OCI-M1 (cell line): Measurements from ENCODE around the gene MTA3.

Source experiments
- DNase-seq: peaks from one replicate; lab custom pipeline; 2025; lab: John Stamatoyannopoulos, UW

MTA3 gene

GRCh38 chr2:42762823-42763804 lies 194.7 kb downstream of the MTA3 start:
- DNase-seq: no peak

DNA sequence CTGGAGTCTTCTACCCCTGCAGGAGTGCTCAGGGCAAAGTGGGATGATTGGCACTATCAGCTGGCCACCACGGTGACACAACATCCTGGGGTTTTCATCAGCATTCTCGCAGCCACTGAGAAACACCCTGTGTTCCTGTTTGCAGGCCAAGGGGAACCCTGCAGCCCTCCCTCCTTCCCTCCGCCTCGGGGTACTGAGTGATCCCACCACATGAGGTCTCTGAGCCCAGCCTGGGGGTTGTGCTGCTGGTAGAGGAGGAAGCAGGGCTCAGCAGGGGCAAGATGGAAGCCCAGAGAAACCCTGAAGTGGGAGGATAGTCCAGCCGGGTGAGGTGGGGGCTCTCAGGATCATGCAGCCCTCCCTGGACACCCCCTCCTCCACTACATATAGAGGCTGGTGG lies 195.7 kb downstream of the MTA3 start, which contains the start of gene OXER1:
OXER1 (minus strand) TSS at position 40 of the 400 bp plus-strand sequence. CDS start 73 bp downstream, outside the sequence.
- no peak for DNase-seq

DNA sequence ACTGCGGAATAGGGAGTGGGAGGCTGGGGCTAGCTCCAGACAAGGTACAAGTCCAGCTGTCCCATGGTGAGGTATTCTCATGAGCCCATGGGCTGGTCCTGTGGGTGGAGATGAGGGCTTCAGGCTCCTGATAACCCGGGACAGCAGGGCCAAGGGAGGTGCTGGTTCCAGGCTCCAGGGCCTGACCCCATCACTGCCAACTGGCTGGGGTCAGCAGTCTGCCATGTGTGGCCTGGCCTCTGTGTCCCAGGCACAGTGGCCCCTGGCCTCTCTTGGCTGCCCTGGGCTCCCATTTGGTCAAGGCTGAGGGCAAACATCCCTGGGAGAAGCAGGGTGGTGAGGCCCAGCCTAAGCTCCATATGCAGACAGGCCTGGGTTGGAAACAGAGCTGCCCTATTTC lies 196.5 kb downstream of the MTA3 start:
- no peak for DNase-seq

GRCh38 chr2:42765686-42766085 lies 197.3 kb downstream of the MTA3 start:
- DNase-seq: no peak

DNA sequence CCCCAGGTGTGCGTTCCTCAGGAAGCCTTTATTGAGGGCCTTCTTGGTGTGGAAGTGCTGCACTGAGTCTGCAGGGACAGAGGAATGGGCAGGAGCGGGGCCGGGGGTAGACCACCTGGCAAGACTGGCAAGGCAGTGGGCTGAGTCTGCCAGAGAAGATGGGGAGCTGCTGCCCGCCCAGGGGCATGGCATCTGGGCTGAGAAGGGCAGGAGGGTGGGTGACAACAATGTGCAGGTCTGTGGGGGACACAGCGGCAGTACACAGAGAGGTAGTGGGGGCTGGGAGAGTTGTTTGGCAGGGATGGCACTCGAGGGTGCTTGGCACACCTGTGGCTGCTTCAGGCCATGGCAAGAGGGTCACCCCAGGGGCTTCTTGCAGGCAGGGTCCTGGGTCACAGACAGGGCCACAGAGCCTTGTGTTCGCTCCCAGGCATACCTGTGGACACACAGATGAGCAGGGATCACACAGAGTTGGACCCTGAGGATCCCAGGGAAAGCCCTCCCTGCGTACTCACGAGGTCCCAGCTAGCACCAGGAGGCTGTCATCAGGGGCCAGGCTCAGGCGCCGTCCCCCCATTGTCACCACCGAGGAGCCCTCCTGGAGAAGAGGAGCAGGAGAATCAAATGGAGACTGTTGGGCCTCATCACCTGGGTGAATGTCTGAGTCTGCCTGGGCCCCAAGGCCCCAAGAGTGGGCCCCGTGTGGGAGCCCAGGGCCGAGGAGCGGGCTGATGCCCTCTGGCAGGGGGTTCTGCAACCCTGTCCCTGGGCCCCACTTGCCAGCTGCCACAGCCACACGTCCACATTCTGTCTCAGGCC lies 198.9 kb downstream of the MTA3 start:
- DNase-seq: no peak

DNA sequence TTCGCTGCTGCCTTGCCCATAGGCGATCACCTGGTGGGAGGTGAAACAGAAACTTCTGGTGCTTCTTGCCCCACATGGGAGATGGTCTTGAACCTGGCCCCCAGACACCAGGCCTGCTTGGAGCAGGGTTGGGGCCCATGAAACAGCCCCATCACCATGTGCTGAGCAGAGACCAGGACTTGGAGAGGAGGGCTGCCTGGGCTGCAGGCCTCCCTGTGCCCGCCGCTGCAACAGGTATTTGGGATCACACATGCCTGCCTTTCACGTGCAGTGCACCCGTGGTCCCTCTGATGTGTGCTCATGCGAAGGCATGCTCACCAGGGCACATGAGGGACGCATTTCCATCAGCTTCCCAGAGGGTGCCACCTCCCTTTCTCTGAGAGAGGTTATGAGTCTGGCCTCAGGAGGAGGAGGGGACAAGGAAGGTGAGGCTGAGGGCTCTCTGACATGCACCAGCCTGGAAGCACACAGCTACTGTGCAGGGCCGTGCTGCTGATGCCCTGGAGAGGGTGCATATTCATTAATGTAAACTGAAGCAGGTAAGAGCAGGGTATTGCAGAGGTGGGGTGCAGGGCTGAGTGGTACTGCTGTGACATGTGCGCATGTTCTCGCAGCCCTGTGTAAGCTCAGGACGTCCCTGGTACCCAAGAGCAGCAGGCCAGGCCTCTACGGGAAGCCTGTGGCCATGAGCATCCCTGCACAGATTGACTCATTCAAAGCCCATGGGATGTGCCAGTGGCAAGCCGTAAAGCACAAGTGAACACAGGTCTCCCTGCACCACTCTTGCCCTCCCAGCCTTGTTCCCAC lies 199.7 kb downstream of the MTA3 start:
- DNase-seq: no peak

DNA sequence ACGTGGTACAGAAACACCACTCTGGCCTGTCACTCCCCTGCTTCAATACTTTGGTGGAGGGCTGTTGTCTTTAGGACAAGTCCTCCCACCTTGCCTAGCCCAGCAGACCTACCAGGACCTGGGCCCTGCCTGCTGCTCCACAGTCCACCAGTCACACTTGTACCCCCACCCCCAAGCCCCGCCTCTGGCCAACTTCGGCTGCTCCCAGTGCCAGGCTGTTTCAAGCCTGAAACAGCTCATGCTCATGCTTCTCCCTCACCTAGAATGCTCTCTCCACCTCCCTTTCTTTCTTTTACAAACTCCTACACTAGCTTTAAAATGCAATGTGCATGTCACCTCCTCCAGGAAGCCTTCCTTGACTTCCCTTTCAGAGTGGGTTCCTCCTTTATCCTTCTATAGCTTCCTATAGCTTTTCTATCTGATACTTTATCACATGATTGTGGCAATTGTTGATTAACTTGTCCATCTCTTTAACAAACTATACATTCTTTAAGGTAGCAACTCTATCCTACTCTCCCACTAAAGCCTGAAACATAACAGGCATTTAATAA lies 200.3 kb downstream of the MTA3 start:
- DNase-seq: no peak

DNA sequence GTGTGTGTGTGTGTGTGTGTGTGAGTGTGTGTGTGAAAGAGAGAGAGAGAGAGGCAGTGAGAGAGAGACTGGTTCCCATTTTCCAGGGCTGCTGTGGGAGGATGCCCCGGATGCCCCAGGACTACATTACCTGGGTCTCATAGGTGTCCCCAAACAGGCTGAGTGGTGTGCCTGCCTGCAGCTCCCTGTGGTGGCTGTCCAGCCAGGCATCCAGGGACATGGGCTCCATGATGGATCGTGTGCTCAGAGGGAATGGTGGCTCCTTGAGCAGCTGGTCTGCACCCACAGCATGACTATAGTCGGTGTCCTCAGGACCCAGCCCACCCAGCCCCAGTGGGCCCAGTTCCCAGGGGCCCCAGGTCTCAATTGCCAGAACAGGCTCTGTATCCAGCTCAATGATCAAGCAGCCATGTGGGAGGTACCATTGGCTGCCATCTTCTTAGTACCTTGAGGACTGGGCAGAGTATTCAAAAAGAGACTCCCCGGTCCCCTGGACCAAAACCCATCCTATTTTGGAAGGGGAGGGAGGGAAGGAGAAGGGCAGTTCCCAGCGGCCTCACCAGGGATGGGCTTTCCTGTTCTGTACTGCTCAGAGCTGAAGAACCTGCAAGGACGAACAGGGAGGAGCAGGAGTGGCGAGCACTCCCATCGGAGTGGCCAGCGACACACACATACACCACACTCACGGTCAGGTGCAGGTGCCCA lies 201.3 kb downstream of the MTA3 start:
- no peak for DNase-seq

DNA sequence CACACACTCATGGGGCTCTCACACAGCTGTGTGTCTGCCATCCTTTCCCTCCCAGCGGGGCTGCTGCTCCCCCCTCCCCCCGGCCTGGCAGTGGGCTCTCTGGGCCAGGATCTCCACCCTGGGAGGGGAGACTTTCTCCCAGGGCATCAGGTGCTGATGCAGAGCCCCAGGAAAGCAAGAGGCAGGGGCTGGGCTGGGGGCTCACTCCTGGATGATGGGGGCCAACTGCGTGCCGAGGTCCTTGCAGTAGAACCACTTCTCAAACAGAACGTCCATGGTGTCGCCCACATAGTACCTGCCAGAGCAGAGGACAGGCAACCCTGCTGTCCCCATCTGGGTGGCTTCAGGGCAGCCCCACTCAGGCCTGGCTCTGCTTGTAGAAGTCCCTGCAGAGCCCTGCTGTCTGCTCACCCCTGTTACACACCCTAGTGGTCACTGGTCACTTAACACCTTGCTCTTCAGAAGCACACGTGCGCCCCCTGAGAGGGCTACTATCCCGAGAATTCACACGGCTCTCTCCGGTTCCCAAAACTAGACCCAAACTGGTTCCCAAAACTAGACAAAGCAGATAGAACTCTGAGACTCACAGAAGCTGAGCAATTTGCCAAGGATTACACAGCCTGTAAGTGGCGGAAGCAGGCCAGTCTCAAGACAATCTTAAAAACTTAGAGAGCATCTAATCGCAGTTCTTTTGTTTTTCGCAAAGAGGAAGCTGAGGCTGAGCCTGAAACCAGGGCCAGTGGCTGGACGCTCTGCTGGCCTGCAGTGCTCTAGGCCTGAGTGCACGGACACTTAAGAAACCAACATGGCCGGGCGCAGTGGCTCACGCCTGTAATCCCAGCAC lies 202.1 kb downstream of the MTA3 start:
- DNase-seq: peak; percentile 82

- DNase-seq: no peak
Observed at GRCh38 chr2:42771546-42772153, 203.2 kb downstream of the MTA3 start.

DNA sequence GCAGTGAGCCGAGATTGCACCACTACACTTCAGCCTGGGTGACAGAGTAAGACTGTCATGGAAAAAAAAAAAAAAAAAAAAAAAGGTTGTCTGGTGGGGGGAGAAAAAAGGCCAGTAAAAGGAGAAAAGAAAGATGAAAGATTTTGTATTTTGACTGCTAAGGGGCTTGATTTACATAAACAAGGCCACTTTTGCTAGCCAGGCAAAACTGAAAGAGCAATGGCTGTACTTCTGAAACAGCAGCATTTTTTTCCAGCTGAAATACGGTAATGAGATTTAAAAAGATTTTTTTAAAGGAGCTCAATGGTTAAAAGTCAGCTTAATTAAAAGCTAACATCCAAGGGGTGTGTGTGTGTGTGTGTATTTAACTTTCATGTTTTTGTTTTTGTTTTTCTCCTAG lies 206.8 kb downstream of the MTA3 start:
- DNase-seq: peak; percentile 8

- DNase-seq: peak; percentile 33
Observed at GRCh38 chr2:42775810-42776209, 207.4 kb downstream of the MTA3 start.

- DNase-seq: peak; percentile 16
Observed at GRCh38 chr2:42777883-42778805, 209.7 kb downstream of the MTA3 start.

- DNase-seq: no peak
Observed at GRCh38 chr2:42781181-42781580, 212.7 kb downstream of the MTA3 start.

- no peak for DNase-seq
Observed at GRCh38 chr2:42783511-42783910, 215.1 kb downstream of the MTA3 start.

- no peak for DNase-seq
Observed at GRCh38 chr2:42784204-42784880, 215.9 kb downstream of the MTA3 start.

GRCh38 chr2:42786561-42787345 lies 218.3 kb downstream of the MTA3 start:
- no peak for DNase-seq
